MCF 10A (cell line): ENCODE measurements around the gene DRAM1. TPM values are rescaled to one million over a fixed set of nuclear protein-coding genes. Genes with fewer than 3 reads are reported as not detected.
"Not testable (repeated sequence)": the region's sequence is repeated elsewhere in the genome, so short reads cannot be mapped to it uniquely, and the experiment has no call there.

Experiments used
- BruUV-seq: library from RNA; stranded (reverse); fragments of 400-500 nt; replicated peaks from 2 replicates; lab custom pipeline; 2021; lab: Mats Ljungman, UMichigan
- CTCF ChIA-PET: fragments of 300-600 bp; sonication (Branson Sonifier 250); formaldehyde crosslinking; extraction: SDS; loops from one replicate; lab custom pipeline; 2021; ENCODE audit warnings: antibody characterized with exemption, inconsistent platforms; lab: Yijun Ruan, JAX
- POLR2A ChIA-PET: fragments of 300-600, 350-650 bp; sonication (Branson Sonifier 250); formaldehyde crosslinking; extraction: SDS; loops from one replicate; lab custom pipeline; 2020; ENCODE audit warnings: antibody characterized with exemption, inconsistent platforms; lab: Yijun Ruan, JAX
- DNase-seq: peaks from one replicate; pipeline ENCODE4 v3.0.0-alpha.2; 2018; ENCODE audit not compliant: unreplicated experiment
- H3K27ac Mint-ChIP-seq: one replicate; pipeline ENCODE4 v1.8.0; 2022; ENCODE audit warnings: mild to moderate bottlenecking, low read depth, mixed read lengths; ENCODE audit not compliant: unreplicated experiment
- H3K27me3 Mint-ChIP-seq: one replicate; pipeline ENCODE4 v1.8.0; 2022; ENCODE audit warnings: mixed read lengths; ENCODE audit not compliant: insufficient read depth, unreplicated experiment
- H3K36me3 Mint-ChIP-seq: one replicate; pipeline ENCODE4 v1.8.0; 2022; ENCODE audit warnings: mild to moderate bottlenecking, moderate library complexity, mixed read lengths; ENCODE audit not compliant: insufficient read depth, unreplicated experiment
- H3K4me1 Mint-ChIP-seq: one replicate; pipeline ENCODE4 v1.8.0; 2022; ENCODE audit warnings: mixed read lengths; ENCODE audit not compliant: insufficient read depth, unreplicated experiment
- H3K4me3 Mint-ChIP-seq: one replicate; pipeline ENCODE4 v1.8.0; 2022; ENCODE audit warnings: mild to moderate bottlenecking, moderate library complexity, mixed read lengths; ENCODE audit not compliant: unreplicated experiment
- H3K9me3 Mint-ChIP-seq: one replicate; pipeline ENCODE4 v1.8.0; 2022; ENCODE audit warnings: mixed read lengths; ENCODE audit not compliant: unreplicated experiment
- CTCF ChIP-seq: fragments of 200-600 bp; IDR thresholded peaks from one replicate; pipeline ENCODE4 v1.8.0; 2022; ENCODE audit warnings: antibody characterized with exemption, mild to moderate bottlenecking; ENCODE audit not compliant: unreplicated experiment
- intact Hi-C: fragments of 100-400 bp; cut with micrococcal nuclease; formaldehyde crosslinking; loops from 2 replicates; pipeline ENCODE4 v1.14.1; 2022
- total RNA-seq: library from RNA; stranded (reverse); gene quantifications from 2 replicates; pipeline ENCODE4 v1.2.3, GENCODE V29; 2022

DRAM1 gene
- total RNA-seq, 1 experiment from 2014 or later = 8.7 TPM

GRCh38 chr12:101863981-101864380 lies 13.4 kb upstream of the DRAM1 start:
- Mint-ChIP-seq H3K9me3 (no peaks in the 10 kb centered on the region), H3K36me3 (no peaks in the 10 kb centered on the region), H3K27me3 (no peaks in the 10 kb centered on the region), H3K27ac (no peak overlapping the region), H3K4me3 (no peak overlapping the region), H3K4me1 (peaks cover 10% of the 10 kb centered on the region)
- TF ChIP-seq CTCF = no peak
- no peak for DNase-seq
- POLR2A ChIA-PET = no interaction called here
- intact Hi-C loops = no loop called here
- CTCF ChIA-PET = interaction anchor here (0.6 to 1.4 kb wide), 3 partner anchors 9 to 802 kb away, joined by 3 to 4 read pairs (median 3); no protein-coding TSS in a partner anchor
- BruUV-seq = no TSS peak

GRCh38 chr12:101866615-101867373 lies 10.6 kb upstream of the DRAM1 start:
- H3K4me3 Mint-ChIP-seq = no peak overlapping the region
- H3K27me3 Mint-ChIP-seq = no peaks in the 10 kb centered on the region
- CTCF ChIA-PET = interaction anchor here (0.8 to 1.4 kb wide), 2 partner anchors 27 to 36 kb away, joined by 3 to 4 read pairs; partner anchors contain the start of gene GNPTAB
- no TSS peak for BruUV-seq
- H3K9me3 Mint-ChIP-seq = no peaks in the 10 kb centered on the region
- H3K27ac Mint-ChIP-seq = no peak overlapping the region
- POLR2A ChIA-PET = interaction anchor here (0.9 kb wide), 1 partner anchor 21 kb away, joined by 3 read pairs; no protein-coding TSS in a partner anchor
- no peak for DNase-seq
- no peaks in the 10 kb centered on the region for H3K36me3 Mint-ChIP-seq
- no peaks in the 10 kb centered on the region for H3K4me1 Mint-ChIP-seq
- intact Hi-C loops = no loop called here
- TF ChIP-seq CTCF = no peak

- not testable (repeated sequence) for H3K27ac Mint-ChIP-seq
Observed at GRCh38 chr12:101867619-101868018, 9.8 kb upstream of the DRAM1 start.

GRCh38 chr12:101870925-101871324 lies 6.5 kb upstream of the DRAM1 start:
- no peak for TF ChIP-seq CTCF
- POLR2A ChIA-PET = no interaction called here
- no peaks in the 10 kb centered on the region for H3K27me3 Mint-ChIP-seq
- CTCF ChIA-PET = interaction anchor here (0.6 to 0.7 kb wide), 2 partner anchors 1044 to 1302 kb away, joined by 3 read pairs; no protein-coding TSS in a partner anchor
- no peak overlapping the region for H3K4me3 Mint-ChIP-seq
- H3K4me1 Mint-ChIP-seq = no peaks in the 10 kb centered on the region
- no peaks in the 10 kb centered on the region for H3K36me3 Mint-ChIP-seq
- intact Hi-C loops = no loop called here
- no peak for DNase-seq
- H3K27ac Mint-ChIP-seq = no peak overlapping the region
- BruUV-seq = no TSS peak
- no peaks in the 10 kb centered on the region for H3K9me3 Mint-ChIP-seq

More at GRCh38 chr12:101867619-101868018, 9.8 kb upstream of the DRAM1 start:
- intact Hi-C loops, H3K27me3 Mint-ChIP-seq, DNase-seq, H3K36me3 Mint-ChIP-seq, H3K9me3 Mint-ChIP-seq, H3K4me3 Mint-ChIP-seq, BruUV-seq, H3K4me1 Mint-ChIP-seq: not testable (repeated sequence)
- CTCF ChIA-PET = interaction anchor here (0.6 to 0.8 kb wide), 2 partner anchors 26 to 944 kb away, joined by 3 read pairs; no protein-coding TSS in a partner anchor
- POLR2A ChIA-PET = interaction anchor here (0.9 kb wide), 1 partner anchor 20 kb away, joined by 3 read pairs; no protein-coding TSS in a partner anchor
